ENCODE results near the gene KCNIP1.

GRCh38 chr5:170738840-170739239 is 235.0 kb downstream of the KCNIP1 start:
- no peak for TF ChIP-seq POLR2AphosphoS2 (conservative IDR thresholded peaks at IDR 0.05; ENCODE audit: low read length)
- TF ChIP-seq KDM1A (IDR thresholded peaks at IDR 0.05; ENCODE audit: low read depth) = no peak
- TF ChIP-seq REST (IDR thresholded peaks at IDR 0.05) = no peak
- no peak for TF ChIP-seq CTCF (IDR thresholded peaks at IDR 0.05)
- TF ChIP-seq HES2 (IDR thresholded peaks at IDR 0.05) = no peak
- TF ChIP-seq EP300 (IDR thresholded peaks at IDR 0.05) = no peak
- TF ChIP-seq NR3C1 (IDR thresholded peaks at IDR 0.05) = no peak
- TF ChIP-seq USF2 (IDR thresholded peaks at IDR 0.05) = no peak
- TF ChIP-seq TFCP2L1 (CRISPR knock-in tag; IDR thresholded peaks at IDR 0.05) = no peak
- no peak for TF ChIP-seq POLR2A (IDR thresholded peaks at IDR 0.05; ENCODE audit: low read length)
- TF ChIP-seq PHF8 (IDR thresholded peaks at IDR 0.05; ENCODE audit: borderline replicate concordance, low read depth) = no peak
- no peak for TF ChIP-seq CEBPB (IDR thresholded peaks at IDR 0.05)
